ENCODE results near the gene RERE.

GRCh38 chr1:8397511-8397910 lies 419.9 kb downstream of the RERE start:
- no peak for TF ChIP-seq CTCF (IDR thresholded peaks at IDR 0.05)
- no peak for TF ChIP-seq POLR2AphosphoS5 (IDR thresholded peaks at IDR 0.05; ENCODE audit: insufficient read depth in 1 of 2, low read depth in 1 of 2)
